Liver (tissue), 9 donors: ENCODE data around the gene MYBPC3. TPM values are rescaled to one million over a fixed set of nuclear protein-coding genes. Genes with fewer than 3 reads are reported as not detected.
A peak's percentile ranks its signal among the peaks of the same experiment; 100 is the strongest.

Experiments used
- DNase-seq: peaks from one replicate; pipeline ENCODE4 v3.0.0-alpha.2; 2017; ENCODE audit warnings: low spot score
- H3K27ac ChIP-seq, 2 donors: one replicate each; pipeline ENCODE4 v1.7.0; 2013; ENCODE audit warnings: inconsistent platforms in 2 of 2, low read length in 2 of 2, control low read depth in 1 of 2, low read depth in 1 of 2, mild to moderate bottlenecking in 1 of 2
- H3K27me3 ChIP-seq, 4 donors: one replicate each; pipeline versions ENCODE4 v1.6.1 to v1.7.0; 2013; ENCODE audit warnings: low read length in 3 of 4, inconsistent platforms in 1 of 4, mild to moderate bottlenecking in 1 of 4, moderate library complexity in 1 of 4; ENCODE audit not compliant: control insufficient read depth in 4 of 4, insufficient read depth in 4 of 4
- H3K36me3 ChIP-seq, 4 donors: one replicate each; pipeline versions ENCODE4 v1.6.1 to v1.7.0; 2013; ENCODE audit warnings: low read length in 3 of 4, mild to moderate bottlenecking in 3 of 4, low read depth in 1 of 4, moderate library complexity in 1 of 4; ENCODE audit not compliant: control insufficient read depth in 4 of 4, insufficient read depth in 3 of 4
- H3K4me1 ChIP-seq, 4 donors: one replicate each; pipeline versions ENCODE4 v1.6.1 to v1.7.0; 2013; ENCODE audit warnings: low read length in 3 of 4, mild to moderate bottlenecking in 3 of 4, moderate library complexity in 1 of 4; ENCODE audit not compliant: control insufficient read depth in 4 of 4, insufficient read depth in 4 of 4
- H3K4me3 ChIP-seq, 3 donors: one replicate each; pipeline versions ENCODE4 v1.6.1 to v1.7.0; 2013; ENCODE audit warnings: low read length in 3 of 3, control low read depth in 1 of 3, low read depth in 1 of 3, mild to moderate bottlenecking in 1 of 3
- H3K9ac ChIP-seq, 2 donors: one replicate each; pipeline ENCODE4 v1.7.0; 2013; ENCODE audit warnings: low read length in 2 of 2, mild to moderate bottlenecking in 2 of 2, moderate library complexity in 2 of 2, control low read depth in 1 of 2, low read depth in 1 of 2
- H3K9me3 ChIP-seq, 4 donors: one replicate each; pipeline versions ENCODE4 v1.6.1 to v1.7.0; 2013; ENCODE audit warnings: low read length in 3 of 4; ENCODE audit not compliant: control insufficient read depth in 4 of 4
- EGR1 ChIP-seq, 2 donors: IDR thresholded peaks; 2 replicates each; pipeline ENCODE4 v1.6.1; 2016 to 2018; ENCODE audit warnings: antibody characterized with exemption in 2 of 2, low read depth in 2 of 2
- FOXA1 ChIP-seq: IDR thresholded peaks from 2 replicates; pipeline ENCODE4 v1.6.1; 2016; ENCODE audit warnings: antibody characterized with exemption
- FOXA2 ChIP-seq: IDR thresholded peaks from 2 replicates; pipeline ENCODE4 v1.6.1; 2016; ENCODE audit warnings: antibody characterized with exemption
- GABPA ChIP-seq, 2 donors: IDR thresholded peaks in 1 of 2; conservative IDR thresholded peaks in 1 of 2; 2 replicates each; pipeline ENCODE4 v1.6.1; 2016; ENCODE audit warnings: antibody characterized with exemption in 2 of 2, mild to moderate bottlenecking in 1 of 2, moderate library complexity in 1 of 2
- NR2F2 ChIP-seq: IDR thresholded peaks from 2 replicates; pipeline ENCODE4 v1.6.1; 2016; ENCODE audit warnings: antibody characterized with exemption
- RAD21 ChIP-seq, 2 donors: IDR thresholded peaks; 2 replicates each; pipeline ENCODE4 v1.6.1; 2016; ENCODE audit warnings: antibody characterized with exemption in 2 of 2, mild to moderate bottlenecking in 2 of 2
- REST ChIP-seq: IDR thresholded peaks from 2 replicates; pipeline ENCODE4 v1.6.1; 2016; ENCODE audit warnings: antibody characterized with exemption, mild to moderate bottlenecking
- RXRA ChIP-seq, 2 donors: IDR thresholded peaks; 2 replicates each; pipeline ENCODE4 v1.6.1; 2017 to 2018; ENCODE audit warnings: antibody characterized with exemption in 2 of 2, mild to moderate bottlenecking in 1 of 2
- SP1 ChIP-seq: IDR thresholded peaks from 2 replicates; pipeline ENCODE4 v1.6.1; 2018; ENCODE audit warnings: antibody characterized with exemption, mild to moderate bottlenecking
- WGBS: extraction: QIAGEN DNeasy Blood & Tissue Kit; methylation state at CpG from one replicate; pipeline ENCODE4 v1.1.7; 2013; 5-methylcytosine and 5-hydroxymethylcytosine counted together
- polyA plus RNA-seq, 2 donors: library from polyadenylated mRNA; stranded (reverse) in 1 of 2; unstranded in 1 of 2; fragments of 200-250 nt in 1 of 2; fragments of >200 nt in 1 of 2; fragmentation: Nextera tagmentation in 1 of 2; extraction: Ambion mirVana in 1 of 2; gene quantifications; one replicate each; pipeline versions ENCODE4 v1.2.1 to v1.2.3, GENCODE V29; 2013 to 2015
- total RNA-seq, 2 donors: library from RNA; depleted of rRNA; stranded (reverse); fragments of >200 nt; gene quantifications; one replicate each; pipeline ENCODE4 v1.2.3, GENCODE V29; 2014
- TF ChIP-seq, protein P1 (sequence below): IDR thresholded peaks from 2 replicates; pipeline ENCODE4 v1.6.1; 2016; ENCODE audit warnings: antibody characterized with exemption
- donor health status: healthy.
- donor health status: healthy.
- donor health status: healthy.
- donor health status: healthy.
- donor health status: healthy.

The MYBPC3 gene
- total and polyA plus RNA-seq, 4 donors, result 0.01 to 0.25 TPM; not detected in 2

GRCh38 chr11:47394322-47395222, 42.1 kb upstream of the MYBPC3 start:
- H3K4me3 ChIP-seq, result no peak overlapping the region
- no peak for DNase-seq
- no peaks in the 10 kb centered on the region for H3K27me3 ChIP-seq
- peak overlapping the region in 1 of 2 donors; percentile 44 for H3K9ac ChIP-seq
- peaks cover 0 to 4% (median 0%) of the 10 kb centered on the region in 4 donors for H3K4me1 ChIP-seq
- WGBS, result 80% methylated on average over 39 of the region's 39 CpGs
- H3K9me3 ChIP-seq, result no peaks in the 10 kb centered on the region
- peak overlapping the region; percentile 75 to 87 for H3K27ac ChIP-seq
- TF ChIP-seq, protein P1, sequence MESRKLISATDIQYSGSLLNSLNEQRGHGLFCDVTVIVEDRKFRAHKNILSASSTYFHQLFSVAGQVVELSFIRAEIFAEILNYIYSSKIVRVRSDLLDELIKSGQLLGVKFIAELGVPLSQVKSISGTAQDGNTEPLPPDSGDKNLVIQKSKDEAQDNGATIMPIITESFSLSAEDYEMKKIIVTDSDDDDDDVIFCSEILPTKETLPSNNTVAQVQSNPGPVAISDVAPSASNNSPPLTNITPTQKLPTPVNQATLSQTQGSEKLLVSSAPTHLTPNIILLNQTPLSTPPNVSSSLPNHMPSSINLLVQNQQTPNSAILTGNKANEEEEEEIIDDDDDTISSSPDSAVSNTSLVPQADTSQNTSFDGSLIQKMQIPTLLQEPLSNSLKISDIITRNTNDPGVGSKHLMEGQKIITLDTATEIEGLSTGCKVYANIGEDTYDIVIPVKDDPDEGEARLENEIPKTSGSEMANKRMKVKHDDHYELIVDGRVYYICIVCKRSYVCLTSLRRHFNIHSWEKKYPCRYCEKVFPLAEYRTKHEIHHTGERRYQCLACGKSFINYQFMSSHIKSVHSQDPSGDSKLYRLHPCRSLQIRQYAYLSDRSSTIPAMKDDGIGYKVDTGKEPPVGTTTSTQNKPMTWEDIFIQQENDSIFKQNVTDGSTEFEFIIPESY, result no peak
- TF ChIP-seq REST (no peak), RXRA (IDR thresholded peaks at IDR 0.05) (no peak), FOXA2 (no peak), GABPA (IDR thresholded peaks at IDR 0.05 in 1 of 2, conservative IDR thresholded peaks at IDR 0.05 in 1 of 2) (peak in 1 of 2 donors; percentile 31), SP1 (peak; percentile 54), EGR1 (IDR thresholded peaks at IDR 0.05; ENCODE audit: low read depth in 2 of 2) (no peak), NR2F2 (peak; percentile 6)
- no peaks in the 10 kb centered on the region for H3K36me3 ChIP-seq

DNA sequence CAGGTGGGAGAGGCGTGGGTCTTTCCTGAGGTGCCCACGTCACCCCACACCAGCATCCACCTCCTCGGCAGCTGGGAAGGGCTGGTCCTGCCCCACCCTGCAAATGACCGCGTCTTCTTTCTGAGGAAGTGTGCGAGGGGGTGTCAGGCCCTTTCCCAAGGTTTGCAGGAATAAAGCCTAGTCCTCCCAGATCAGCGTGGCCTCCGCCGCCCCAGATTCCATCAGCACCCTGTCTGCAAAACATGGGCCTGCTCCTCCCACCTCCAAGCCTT, 41.5 kb upstream of the MYBPC3 start:
- Histone ChIP-seq H3K27me3 (no peaks in the 10 kb centered on the region), H3K9me3 (no peaks in the 10 kb centered on the region), H3K4me3 (no peak overlapping the region), H3K4me1 (peaks cover 0 to 4% (median 0%) of the 10 kb centered on the region in 4 donors), H3K9ac (no peak overlapping the region), H3K27ac (peak overlapping the region; percentile 75 to 87), H3K36me3 (no peaks in the 10 kb centered on the region)
- DNase-seq, result no peak
- WGBS, result 80% methylated on average over 9 of the region's 9 CpGs
- TF ChIP-seq RAD21 (IDR thresholded peaks at IDR 0.05) (no peak), REST (no peak), FOXA1 (no peak)
